Measurements from ENCODE around the gene MUC5AC. TPM values are rescaled to one million over a fixed set of nuclear protein-coding genes. Genes with fewer than 3 reads are reported as not detected.

Gene MUC5AC
- polyA plus RNA-seq, 1 experiment = not detected

GRCh38 chr11:1129143-1129610 is 28.6 kb upstream of the MUC5AC start:
- Histone ChIP-seq H3K27me3 (ENCODE audit: control insufficient read depth, insufficient read depth, low read length) (peaks cover 2% of the 10 kb centered on the region; the same call in 1 of the 2 replicates), H3K36me3 (ENCODE audit: control insufficient read depth, insufficient read depth, low read length) (no peaks in the 10 kb centered on the region), H3K4me3 (ENCODE audit: low read depth, low read length) (no peak overlapping the region)
- TF ChIP-seq CTCF (IDR thresholded peaks at IDR 0.05; ENCODE audit: insufficient read depth, low read depth, low read length) = no peak
- ChIA-PET CTCF (interaction anchor here (0.9 kb wide), 1 partner anchor 18 kb away, joined by 3 read pairs; no protein-coding TSS in a partner anchor), POLR2A (no interaction called here)
- DNase-seq (ENCODE audit: low read depth) = no peak

GRCh38 chr11:1129611-1130160 is 28.1 kb upstream of the MUC5AC start:
- peaks cover 2% of the 10 kb centered on the region; the same call in 1 of the 2 replicates for H3K27me3 ChIP-seq (ENCODE audit: control insufficient read depth, insufficient read depth, low read length)
- no peak overlapping the region for H3K4me3 ChIP-seq (ENCODE audit: low read depth, low read length)
- no peaks in the 10 kb centered on the region for H3K36me3 ChIP-seq (ENCODE audit: control insufficient read depth, insufficient read depth, low read length)
- DNase-seq (ENCODE audit: low read depth) = no peak
- no peak for TF ChIP-seq CTCF (IDR thresholded peaks at IDR 0.05; ENCODE audit: insufficient read depth, low read depth, low read length)
- CTCF ChIA-PET = interaction anchor here (0.9 kb wide), 1 partner anchor 18 kb away, joined by 3 read pairs; no protein-coding TSS in a partner anchor
- POLR2A ChIA-PET = no interaction called here

GRCh38 chr11:1130276-1131032 is 27.3 kb upstream of the MUC5AC start:
- H3K36me3 ChIP-seq (ENCODE audit: control insufficient read depth, insufficient read depth, low read length) = no peaks in the 10 kb centered on the region
- H3K27me3 ChIP-seq (ENCODE audit: control insufficient read depth, insufficient read depth, low read length) = peaks cover 2% of the 10 kb centered on the region; the same call in 1 of the 2 replicates
- no peak overlapping the region for H3K4me3 ChIP-seq (ENCODE audit: low read depth, low read length)
- POLR2A ChIA-PET = no interaction called here
- CTCF ChIA-PET = interaction anchor here (0.6 kb wide), 1 partner anchor 15 kb away, joined by 3 read pairs; no protein-coding TSS in a partner anchor
- DNase-seq (ENCODE audit: low read depth) = no peak
- TF ChIP-seq CTCF (IDR thresholded peaks at IDR 0.05; ENCODE audit: insufficient read depth, low read depth, low read length) = no peak

GRCh38 chr11:1131033-1131911 is 26.5 kb upstream of the MUC5AC start:
- ChIA-PET POLR2A (no interaction called here), CTCF (interaction anchor here (0.6 kb wide), 1 partner anchor 16 kb away, joined by 3 read pairs; no protein-coding TSS in a partner anchor)
- TF ChIP-seq CTCF (IDR thresholded peaks at IDR 0.05; ENCODE audit: insufficient read depth, low read depth, low read length) = no peak

More at GRCh38 chr11:1131033-1131911, 26.5 kb upstream of the MUC5AC start:
- Histone ChIP-seq H3K36me3 (ENCODE audit: control insufficient read depth, insufficient read depth, low read length) (no peaks in the 10 kb centered on the region), H3K27me3 (ENCODE audit: control insufficient read depth, insufficient read depth, low read length) (peaks cover 2% of the 10 kb centered on the region; the same call in 1 of the 2 replicates), H3K4me3 (ENCODE audit: low read depth, low read length) (no peak overlapping the region)
- DNase-seq (ENCODE audit: low read depth) = no peak

Data from BJ (cell line).